Lung (tissue), 12 donors: ENCODE measurements around the gene PROSER2. TPM values are rescaled to one million over a fixed set of nuclear protein-coding genes. Genes with fewer than 3 reads are reported as not detected.

Experiments used
- ATAC-seq: fragments of 200-7000 bp; cut with Tn5 transposase; one replicate; pipeline ENCODE4 v1.9.1; 2020; ENCODE audit warnings: moderate number of reproducible peaks; ENCODE audit not compliant: insufficient read depth, low FRiP score
- DNase-seq, 3 donors: peaks; one replicate each; pipeline ENCODE4 v3.0.0-alpha.2; 2013 to 2017
- H3K27ac ChIP-seq, 2 donors: one replicate each; pipeline ENCODE4 v1.5.1; 2013; ENCODE audit warnings: mild to moderate bottlenecking in 2 of 2, moderate library complexity in 2 of 2, control low read depth in 1 of 2, inconsistent platforms in 1 of 2, low read depth in 1 of 2, low read length in 1 of 2
- H3K27me3 ChIP-seq, 3 donors: one replicate each; pipeline ENCODE4 v1.5.1; 2013; ENCODE audit warnings: low read length in 2 of 3; ENCODE audit not compliant: control insufficient read depth in 3 of 3, insufficient read depth in 3 of 3
- H3K36me3 ChIP-seq, 4 donors: one replicate each; pipeline ENCODE4 v1.5.1; 2013; ENCODE audit warnings: low read length in 4 of 4, mild to moderate bottlenecking in 1 of 4, moderate library complexity in 1 of 4; ENCODE audit not compliant: control insufficient read depth in 4 of 4, insufficient read depth in 4 of 4
- H3K4me1 ChIP-seq, 5 donors: one replicate each; pipeline ENCODE4 v1.5.1; 2013; ENCODE audit warnings: low read length in 5 of 5, mild to moderate bottlenecking in 2 of 5, moderate library complexity in 1 of 5; ENCODE audit not compliant: control insufficient read depth in 5 of 5, insufficient read depth in 5 of 5
- H3K4me3 ChIP-seq: one replicate; pipeline ENCODE4 v1.5.1; 2013; ENCODE audit warnings: mild to moderate bottlenecking, control low read depth, moderate library complexity
- H3K9ac ChIP-seq, 2 donors: one replicate each; pipeline ENCODE4 v1.5.1; 2013; ENCODE audit warnings: low read length in 2 of 2, control low read depth in 1 of 2; ENCODE audit not compliant: insufficient read depth in 1 of 2
- H3K9me3 ChIP-seq, 4 donors: one replicate each; pipeline ENCODE4 v1.5.1; 2013; ENCODE audit warnings: low read length in 3 of 4, mild to moderate bottlenecking in 1 of 4, moderate library complexity in 1 of 4; ENCODE audit not compliant: control insufficient read depth in 4 of 4, insufficient read depth in 3 of 4
- CTCF ChIP-seq: IDR thresholded peaks from 2 replicates; pipeline ENCODE4 v1.5.1; 2012; ENCODE audit warnings: mild to moderate bottlenecking; ENCODE audit errors: control extremely low read depth, extremely low read depth
- whole genome bisulfite sequencing, 2 donors: extraction: QIAGEN DNeasy Blood & Tissue Kit; methylation state at CpG; one replicate each; pipeline ENCODE4 v1.1.7; 2013; 5-methylcytosine and 5-hydroxymethylcytosine counted together
- polyA plus RNA-seq, 2 donors: library from polyadenylated mRNA; stranded (reverse); fragments of 200-250 nt; gene quantifications; one replicate each; pipeline ENCODE4 v1.2.1, GENCODE V29; 2013
- total RNA-seq, 2 donors: library from RNA; depleted of rRNA in 1 of 2; stranded (reverse); fragments of >200 nt in 1 of 2; gene quantifications; one replicate each; pipeline ENCODE4 v1.2.1, GENCODE V29; 2014 to 2021
- donor health status: control.
- donor health status: control.
- donor health status: Bipolar disorder and iron deficiency.
- donor health status: healthy.
- donor health status: DM: yes; HTN: yes; CAD: no.

Gene PROSER2
- total and polyA plus RNA-seq, 4 donors, result 8.2 to 23.9 (median 10.3) TPM

DNA sequence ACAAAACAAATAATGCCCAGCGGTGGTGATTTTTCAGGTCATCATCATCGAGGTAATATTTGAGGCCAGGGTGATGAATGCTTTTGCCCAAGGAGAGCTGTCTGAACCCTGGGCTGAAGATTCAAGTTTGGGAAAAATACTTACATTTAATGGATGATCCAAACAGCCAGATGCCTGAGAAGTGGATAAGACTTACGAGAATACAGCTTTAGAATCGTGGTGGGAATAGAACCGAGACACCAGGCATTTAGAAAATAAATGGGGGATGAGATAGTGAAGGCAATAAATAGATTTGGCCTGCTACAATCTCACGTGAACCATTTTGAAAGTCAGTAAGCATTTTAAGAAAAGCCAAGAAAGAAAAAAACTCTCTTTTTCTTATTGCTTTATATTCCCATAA, 12.2 kb upstream of the PROSER2 start:
- Histone ChIP-seq H3K27ac (no peak overlapping the region), H3K4me3 (no peak overlapping the region), H3K4me1 (peaks cover 0 to 7% (median 3%) of the 10 kb centered on the region in 5 donors), H3K27me3 (no peaks in the 10 kb centered on the region), H3K9ac (no peak overlapping the region), H3K36me3 (no peaks in the 10 kb centered on the region), H3K9me3 (no peaks in the 10 kb centered on the region)
- no peak for DNase-seq
- ATAC-seq, result no peak
- no peak for TF ChIP-seq CTCF
- WGBS, 2 donors, result 84 to 89% methylated on average over 6 of the region's 6 CpGs

DNA sequence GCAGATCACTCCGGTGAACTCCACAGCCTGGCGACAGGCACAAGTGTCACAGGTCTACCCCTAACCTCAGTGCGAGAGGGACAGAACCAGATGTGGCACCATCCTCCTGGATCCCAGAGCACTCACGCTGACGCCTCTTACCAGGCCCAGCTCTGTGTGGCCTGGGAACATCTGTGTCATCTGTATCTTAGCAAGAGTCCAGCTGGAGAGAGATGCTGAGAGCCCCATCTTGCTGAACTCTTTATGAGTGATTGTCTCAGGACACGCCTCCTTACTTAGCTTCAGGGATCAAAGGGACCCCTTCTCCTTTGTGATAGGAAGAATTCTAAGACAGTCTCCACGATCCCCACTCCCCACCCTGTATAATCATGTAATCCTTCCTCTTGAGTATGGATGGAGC, 10.0 kb upstream of the PROSER2 start:
- no peaks in the 10 kb centered on the region for H3K9me3 ChIP-seq
- DNase-seq, result no peak
- H3K4me1 ChIP-seq, result peaks cover 0 to 7% (median 3%) of the 10 kb centered on the region in 5 donors
- no peak for ATAC-seq
- no peak overlapping the region for H3K27ac ChIP-seq
- WGBS, 2 donors, result 95 to 96% methylated on average over 7 of the region's 7 CpGs
- no peaks in the 10 kb centered on the region for H3K27me3 ChIP-seq
- H3K36me3 ChIP-seq, result no peaks in the 10 kb centered on the region
- no peak overlapping the region for H3K9ac ChIP-seq
- no peak for TF ChIP-seq CTCF
- no peak overlapping the region for H3K4me3 ChIP-seq

DNA sequence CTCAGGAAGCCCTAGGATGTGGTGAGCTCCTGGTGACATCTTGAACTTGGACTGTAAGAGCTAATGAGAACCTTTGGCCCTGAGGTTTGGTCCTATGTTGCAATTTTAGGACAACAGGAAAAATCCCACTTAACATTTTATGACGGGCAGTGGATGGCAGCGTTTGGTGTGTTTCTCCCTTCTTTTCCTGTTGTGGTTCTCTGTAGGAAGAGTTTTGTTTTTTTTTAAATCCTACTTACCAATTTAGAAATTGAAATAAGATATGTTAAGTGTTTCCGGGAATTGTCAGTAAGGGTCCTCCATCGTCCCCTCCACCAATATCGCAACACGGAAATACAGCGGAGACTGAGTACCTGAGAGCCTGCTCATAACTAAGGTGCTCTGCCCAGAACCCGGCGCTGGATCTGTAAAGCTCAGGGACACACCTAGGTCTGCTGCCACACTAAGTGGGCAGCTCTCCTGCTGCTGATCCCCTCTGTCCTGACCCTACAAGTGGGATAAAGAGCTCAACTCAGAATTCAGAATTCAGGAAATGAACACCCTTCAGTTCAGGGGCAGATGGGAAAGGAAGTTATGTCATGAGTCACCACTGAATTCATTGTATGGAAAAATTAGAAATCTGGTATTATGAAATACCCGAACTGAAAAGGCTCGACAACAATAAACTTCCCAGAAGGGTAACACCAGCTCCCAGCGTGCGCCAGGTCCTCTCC, 9.1 kb upstream of the PROSER2 start:
- Histone ChIP-seq H3K27me3 (no peaks in the 10 kb centered on the region), H3K4me1 (peaks cover 0 to 7% (median 3%) of the 10 kb centered on the region in 5 donors), H3K9me3 (no peaks in the 10 kb centered on the region), H3K9ac (no peak overlapping the region), H3K27ac (peak overlapping the region in 1 of 2 donors; percentile 54), H3K4me3 (no peak overlapping the region), H3K36me3 (no peaks in the 10 kb centered on the region)
- DNase-seq, result no peak
- WGBS, 2 donors, result 42 to 47% methylated on average over 13 of the region's 13 CpGs
- no peak for TF ChIP-seq CTCF
- ATAC-seq, result peak; percentile 58
